GM12872 (cell line): ENCODE measurements around the gene EFNA5.

Experiments
- CTCF ChIP-seq: IDR thresholded peaks from 3 replicates; pipeline ENCODE4 v1.5.1; 2011; ENCODE audit warnings: low read depth, mild to moderate bottlenecking, low read length, moderate library complexity; ENCODE audit not compliant: insufficient read depth

EFNA5 gene

GRCh38 chr5:107700481-107700880, 29.7 kb upstream of the EFNA5 start:
- no peak for TF ChIP-seq CTCF

- TF ChIP-seq CTCF, result no peak
These were observed 28.7 kb upstream of the EFNA5 start for GRCh38 chr5:107699425-107699824.

GRCh38 chr5:107698286-107698685, 27.5 kb upstream of the EFNA5 start:
- TF ChIP-seq CTCF, result no peak

- TF ChIP-seq CTCF, result no peak
These were observed 25.8 kb upstream of the EFNA5 start for GRCh38 chr5:107696498-107696897.

GRCh38 chr5:107696080-107696479, 25.3 kb upstream of the EFNA5 start:
- TF ChIP-seq CTCF, result no peak

GRCh38 chr5:107687937-107688336, 17.2 kb upstream of the EFNA5 start:
- TF ChIP-seq CTCF, result no peak

- no peak for TF ChIP-seq CTCF
These were observed 16.7 kb upstream of the EFNA5 start for GRCh38 chr5:107687404-107687803.

GRCh38 chr5:107682533-107682932, 11.8 kb upstream of the EFNA5 start:
- TF ChIP-seq CTCF, result no peak
